Liver (tissue), 9 donors: ENCODE results near the gene ASB1. TPM values are rescaled to one million over a fixed set of nuclear protein-coding genes. Genes with fewer than 3 reads are reported as not detected.
A peak's percentile ranks its signal among the peaks of the same experiment; 100 is the strongest.

ENCODE experiments used
- DNase-seq: peaks from one replicate; pipeline ENCODE4 v3.0.0-alpha.2; 2017; ENCODE audit warnings: low spot score
- H3K27ac ChIP-seq, 2 donors: one replicate each; pipeline ENCODE4 v1.7.0; 2013; ENCODE audit warnings: inconsistent platforms in 2 of 2, low read length in 2 of 2, control low read depth in 1 of 2, low read depth in 1 of 2, mild to moderate bottlenecking in 1 of 2
- H3K27me3 ChIP-seq, 4 donors: one replicate each; pipeline versions ENCODE4 v1.6.1 to v1.7.0; 2013; ENCODE audit warnings: low read length in 3 of 4, inconsistent platforms in 1 of 4, mild to moderate bottlenecking in 1 of 4, moderate library complexity in 1 of 4; ENCODE audit not compliant: control insufficient read depth in 4 of 4, insufficient read depth in 4 of 4
- H3K36me3 ChIP-seq, 4 donors: one replicate each; pipeline versions ENCODE4 v1.6.1 to v1.7.0; 2013; ENCODE audit warnings: low read length in 3 of 4, mild to moderate bottlenecking in 3 of 4, low read depth in 1 of 4, moderate library complexity in 1 of 4; ENCODE audit not compliant: control insufficient read depth in 4 of 4, insufficient read depth in 3 of 4
- H3K4me1 ChIP-seq, 4 donors: one replicate each; pipeline versions ENCODE4 v1.6.1 to v1.7.0; 2013; ENCODE audit warnings: low read length in 3 of 4, mild to moderate bottlenecking in 3 of 4, moderate library complexity in 1 of 4; ENCODE audit not compliant: control insufficient read depth in 4 of 4, insufficient read depth in 4 of 4
- H3K4me3 ChIP-seq, 3 donors: one replicate each; pipeline versions ENCODE4 v1.6.1 to v1.7.0; 2013; ENCODE audit warnings: low read length in 3 of 3, control low read depth in 1 of 3, low read depth in 1 of 3, mild to moderate bottlenecking in 1 of 3
- H3K9ac ChIP-seq, 2 donors: one replicate each; pipeline ENCODE4 v1.7.0; 2013; ENCODE audit warnings: low read length in 2 of 2, mild to moderate bottlenecking in 2 of 2, moderate library complexity in 2 of 2, control low read depth in 1 of 2, low read depth in 1 of 2
- H3K9me3 ChIP-seq, 4 donors: one replicate each; pipeline versions ENCODE4 v1.6.1 to v1.7.0; 2013; ENCODE audit warnings: low read length in 3 of 4; ENCODE audit not compliant: control insufficient read depth in 4 of 4
- ATF3 ChIP-seq: IDR thresholded peaks from 2 replicates; pipeline ENCODE4 v1.6.1; 2016; ENCODE audit warnings: antibody characterized with exemption
- EGR1 ChIP-seq, 2 donors: IDR thresholded peaks; 2 replicates each; pipeline ENCODE4 v1.6.1; 2016 to 2018; ENCODE audit warnings: antibody characterized with exemption in 2 of 2, low read depth in 2 of 2
- FOXA1 ChIP-seq: IDR thresholded peaks from 2 replicates; pipeline ENCODE4 v1.6.1; 2016; ENCODE audit warnings: antibody characterized with exemption
- FOXA2 ChIP-seq: IDR thresholded peaks from 2 replicates; pipeline ENCODE4 v1.6.1; 2016; ENCODE audit warnings: antibody characterized with exemption
- GABPA ChIP-seq, 2 donors: IDR thresholded peaks in 1 of 2; conservative IDR thresholded peaks in 1 of 2; 2 replicates each; pipeline ENCODE4 v1.6.1; 2016; ENCODE audit warnings: antibody characterized with exemption in 2 of 2, mild to moderate bottlenecking in 1 of 2, moderate library complexity in 1 of 2
- HNF4A ChIP-seq, 2 donors: conservative IDR thresholded peaks; 2 replicates each; pipeline ENCODE4 v1.6.1; 2016; ENCODE audit warnings: antibody characterized with exemption in 2 of 2, mild to moderate bottlenecking in 2 of 2
- HNF4G ChIP-seq: IDR thresholded peaks from 2 replicates; pipeline ENCODE4 v1.6.1; 2016; ENCODE audit warnings: antibody characterized with exemption
- NR2F2 ChIP-seq: IDR thresholded peaks from 2 replicates; pipeline ENCODE4 v1.6.1; 2016; ENCODE audit warnings: antibody characterized with exemption
- RAD21 ChIP-seq, 2 donors: IDR thresholded peaks; 2 replicates each; pipeline ENCODE4 v1.6.1; 2016; ENCODE audit warnings: antibody characterized with exemption in 2 of 2, mild to moderate bottlenecking in 2 of 2
- REST ChIP-seq: IDR thresholded peaks from 2 replicates; pipeline ENCODE4 v1.6.1; 2016; ENCODE audit warnings: antibody characterized with exemption, mild to moderate bottlenecking
- RXRA ChIP-seq, 2 donors: IDR thresholded peaks; 2 replicates each; pipeline ENCODE4 v1.6.1; 2017 to 2018; ENCODE audit warnings: antibody characterized with exemption in 2 of 2, mild to moderate bottlenecking in 1 of 2
- SP1 ChIP-seq: IDR thresholded peaks from 2 replicates; pipeline ENCODE4 v1.6.1; 2018; ENCODE audit warnings: antibody characterized with exemption, mild to moderate bottlenecking
- TAF1 ChIP-seq: conservative IDR thresholded peaks from 2 replicates; pipeline ENCODE4 v1.6.1; 2016; ENCODE audit warnings: antibody characterized with exemption, mild to moderate bottlenecking
- YY1 ChIP-seq: IDR thresholded peaks from 2 replicates; pipeline ENCODE4 v1.6.1; 2016; ENCODE audit warnings: antibody characterized with exemption, mild to moderate bottlenecking
- ZBTB33 ChIP-seq: IDR thresholded peaks from 2 replicates; pipeline ENCODE4 v1.6.1; 2016; ENCODE audit warnings: antibody characterized with exemption
- WGBS: extraction: QIAGEN DNeasy Blood & Tissue Kit; methylation state at CpG from one replicate; pipeline ENCODE4 v1.1.7; 2013; 5-methylcytosine and 5-hydroxymethylcytosine counted together
- polyA plus RNA-seq, 2 donors: library from polyadenylated mRNA; stranded (reverse) in 1 of 2; unstranded in 1 of 2; fragments of 200-250 nt in 1 of 2; fragments of >200 nt in 1 of 2; fragmentation: Nextera tagmentation in 1 of 2; extraction: Ambion mirVana in 1 of 2; gene quantifications; one replicate each; pipeline versions ENCODE4 v1.2.1 to v1.2.3, GENCODE V29; 2013 to 2015
- total RNA-seq, 2 donors: library from RNA; depleted of rRNA; stranded (reverse); fragments of >200 nt; gene quantifications; one replicate each; pipeline ENCODE4 v1.2.3, GENCODE V29; 2014
- donor health status: healthy.
- donor health status: healthy.
- donor health status: healthy.
- donor health status: healthy.
- donor health status: healthy.

Gene ASB1
- total and polyA plus RNA-seq, 4 donors, result 6.1 to 15.2 (median 10.5) TPM

GRCh38 chr2:238487134-238487533 is 60.4 kb downstream of the ASB1 start:
- 94% methylated on average over 14 of the region's 14 CpGs for WGBS
- TF ChIP-seq EGR1 (IDR thresholded peaks at IDR 0.05; ENCODE audit: low read depth in 2 of 2) (no peak), SP1 (no peak), HNF4A (conservative IDR thresholded peaks at IDR 0.05) (no peak), FOXA1 (no peak), NR2F2 (no peak), ATF3 (no peak), RXRA (IDR thresholded peaks at IDR 0.05) (no peak), YY1 (no peak), RAD21 (IDR thresholded peaks at IDR 0.05) (no peak), ZBTB33 (no peak), GABPA (IDR thresholded peaks at IDR 0.05 in 1 of 2, conservative IDR thresholded peaks at IDR 0.05 in 1 of 2) (no peak), FOXA2 (no peak), REST (no peak), HNF4G (no peak)
- Histone ChIP-seq H3K27me3 (no peaks in the 10 kb centered on the region), H3K9ac (no peak overlapping the region), H3K9me3 (no peaks in the 10 kb centered on the region), H3K4me1 (no peaks in the 10 kb centered on the region), H3K27ac (no peak overlapping the region), H3K4me3 (no peak overlapping the region), H3K36me3 (no peaks in the 10 kb centered on the region)
- peak; percentile 28 for DNase-seq

- TF ChIP-seq RXRA (IDR thresholded peaks at IDR 0.05), result no peak
- TF ChIP-seq TAF1, result no peak
- no peak for TF ChIP-seq HNF4G
- no peak for TF ChIP-seq ATF3
- H3K4me3 ChIP-seq, result no peak overlapping the region
- H3K27ac ChIP-seq, result no peak overlapping the region
- no peak overlapping the region for H3K9ac ChIP-seq
- WGBS, result 93% methylated on average over 12 of the region's 12 CpGs
- no peaks in the 10 kb centered on the region for H3K4me1 ChIP-seq
- no peaks in the 10 kb centered on the region for H3K27me3 ChIP-seq
- DNase-seq, result peak; percentile 30
- no peaks in the 10 kb centered on the region for H3K36me3 ChIP-seq
- H3K9me3 ChIP-seq, result no peaks in the 10 kb centered on the region
Observed at GRCh38 chr2:238487652-238488346, 61.1 kb downstream of the ASB1 start.
